HL-60/S4 treated with retinoic acid at 250 ng/mL for 4 days and 3 days (cell line): ENCODE measurements around the gene SPATA32.

Experiments used
- in situ Hi-C: fragments of 300-500 bp; cut with MboI; formaldehyde crosslinking; loops from 2 replicates; pipeline ENCODE4 v1.7.0; 2022; ENCODE audit warnings: low sequenced_read_pairs

SPATA32 gene

DNA sequence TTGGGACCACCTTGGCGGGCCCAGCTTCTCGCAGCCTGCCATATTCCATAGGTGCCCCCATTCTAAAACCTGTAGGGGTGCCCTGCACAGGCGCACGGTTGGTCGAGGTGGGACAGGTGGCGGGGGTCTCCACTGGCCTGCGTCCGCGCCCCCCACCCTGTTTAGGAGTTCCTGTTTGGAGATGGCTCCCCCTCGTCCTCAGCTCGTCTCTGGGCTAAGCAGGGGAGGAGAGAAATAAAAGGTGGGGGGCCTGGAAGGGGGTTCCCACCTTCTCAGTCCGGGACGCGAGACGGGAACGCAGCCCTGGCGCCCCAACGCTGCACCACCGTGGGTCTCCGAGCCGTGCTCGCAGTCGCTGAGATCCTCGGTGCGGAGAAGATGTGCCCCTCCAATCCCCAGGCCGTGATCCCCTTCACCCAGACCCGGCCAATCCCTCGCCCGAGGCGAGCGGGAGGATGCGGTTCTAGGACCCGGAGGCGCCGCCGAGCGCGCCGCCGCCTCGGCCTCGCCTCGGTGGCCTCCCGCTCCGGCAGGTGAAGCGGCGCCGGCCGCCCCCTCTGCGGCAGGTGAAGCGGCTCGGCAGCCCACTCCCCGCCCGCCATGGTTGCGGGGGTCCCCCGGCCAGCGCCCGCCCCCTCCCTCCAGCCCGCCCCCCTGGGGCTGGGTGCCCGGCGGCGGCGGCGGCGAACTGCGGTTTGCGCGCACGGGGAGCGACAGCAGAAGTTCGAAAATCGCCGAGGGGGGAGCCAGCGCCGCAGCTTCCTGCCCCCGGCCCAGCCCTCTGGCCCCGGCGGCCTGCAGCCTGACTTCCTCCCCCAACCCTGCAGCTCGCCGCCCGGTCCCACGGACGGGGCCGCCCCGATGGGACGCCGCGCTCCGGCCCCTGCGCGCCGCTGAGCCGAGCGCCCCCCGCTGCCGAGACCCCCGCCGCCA is 40.5 kb downstream of the SPATA32 start, which contains the start of gene FMNL1:
Gene FMNL1, plus strand, starts transcription at position 805 of the 933 bp plus-strand sequence. CDS start 240 bp downstream, outside the sequence.
- in situ Hi-C loops = loop anchor here (10.0 kb wide), 1 partner anchor 163 kb away; no protein-coding TSS in a partner anchor

- in situ Hi-C loops = loop anchor here (10.0 kb wide), 1 partner anchor 165 kb away; no protein-coding TSS in a partner anchor
Observed at GRCh38 chr17:45220079-45220478, 41.8 kb downstream of the SPATA32 start.

DNA sequence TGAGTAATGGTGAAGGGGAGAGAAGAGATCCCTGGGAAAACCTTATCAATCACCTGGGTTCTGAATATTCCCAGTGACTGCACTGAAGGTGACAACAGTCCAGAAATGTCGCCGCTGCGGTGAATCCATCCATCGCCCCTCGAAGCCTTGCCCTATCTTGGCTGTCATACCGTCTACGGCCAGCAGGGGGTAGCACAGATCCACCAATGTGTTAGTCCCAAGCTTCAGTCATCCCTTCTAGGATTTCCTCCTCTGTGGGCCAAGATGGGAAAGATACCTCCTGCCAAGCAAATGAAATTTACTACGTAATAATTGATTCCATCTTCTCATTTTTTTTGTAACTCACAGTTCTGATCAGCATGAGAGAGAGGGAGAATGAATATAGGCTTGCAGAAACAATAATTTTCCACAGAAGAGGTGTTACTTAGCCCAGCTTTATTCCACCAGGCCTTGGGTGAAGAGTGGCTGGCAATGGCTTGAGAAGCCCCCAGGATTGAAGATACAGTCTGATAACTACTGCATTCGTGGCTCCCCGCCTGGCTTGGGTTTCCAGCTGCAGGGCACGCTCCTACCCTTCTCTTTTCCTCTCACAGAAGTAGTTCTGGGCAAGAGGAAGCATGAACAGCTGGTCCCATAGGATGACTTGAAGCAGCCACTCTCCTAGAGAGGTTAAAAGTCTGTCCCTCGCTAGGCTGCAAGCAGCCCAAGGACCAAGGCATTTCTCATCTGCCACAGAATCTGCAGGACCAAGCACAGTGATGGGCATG is 42.8 kb downstream of the SPATA32 start:
- in situ Hi-C loops = no loop called here
